ENCODE results near the gene KIF24.
"Not testable (repeated sequence)": the region's sequence is repeated elsewhere in the genome, so short reads cannot be mapped to it uniquely, and the experiment has no call there.

The KIF24 gene

DNA sequence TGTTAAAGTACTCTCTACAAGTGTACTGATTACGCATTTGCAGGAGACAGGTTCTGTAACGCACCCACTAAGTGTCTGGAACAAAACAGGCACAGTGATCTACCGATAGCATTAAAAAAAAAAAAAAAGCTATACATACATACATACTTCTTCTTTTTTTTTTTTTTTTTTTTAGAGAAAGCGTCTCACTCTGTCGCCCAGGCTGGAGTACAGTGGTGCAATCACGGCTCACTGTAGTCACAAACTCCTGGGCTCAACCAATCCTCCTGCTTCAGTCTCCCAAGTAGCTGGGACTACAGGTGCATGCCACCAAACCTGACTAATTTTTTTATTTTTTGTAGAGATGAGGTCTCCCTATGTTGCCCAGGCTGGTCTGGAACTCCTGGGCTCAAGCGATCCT, 7.6 kb downstream of the KIF24 start:
- TF ChIP-seq, protein P1, sequence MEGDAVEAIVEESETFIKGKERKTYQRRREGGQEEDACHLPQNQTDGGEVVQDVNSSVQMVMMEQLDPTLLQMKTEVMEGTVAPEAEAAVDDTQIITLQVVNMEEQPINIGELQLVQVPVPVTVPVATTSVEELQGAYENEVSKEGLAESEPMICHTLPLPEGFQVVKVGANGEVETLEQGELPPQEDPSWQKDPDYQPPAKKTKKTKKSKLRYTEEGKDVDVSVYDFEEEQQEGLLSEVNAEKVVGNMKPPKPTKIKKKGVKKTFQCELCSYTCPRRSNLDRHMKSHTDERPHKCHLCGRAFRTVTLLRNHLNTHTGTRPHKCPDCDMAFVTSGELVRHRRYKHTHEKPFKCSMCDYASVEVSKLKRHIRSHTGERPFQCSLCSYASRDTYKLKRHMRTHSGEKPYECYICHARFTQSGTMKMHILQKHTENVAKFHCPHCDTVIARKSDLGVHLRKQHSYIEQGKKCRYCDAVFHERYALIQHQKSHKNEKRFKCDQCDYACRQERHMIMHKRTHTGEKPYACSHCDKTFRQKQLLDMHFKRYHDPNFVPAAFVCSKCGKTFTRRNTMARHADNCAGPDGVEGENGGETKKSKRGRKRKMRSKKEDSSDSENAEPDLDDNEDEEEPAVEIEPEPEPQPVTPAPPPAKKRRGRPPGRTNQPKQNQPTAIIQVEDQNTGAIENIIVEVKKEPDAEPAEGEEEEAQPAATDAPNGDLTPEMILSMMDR (IDR thresholded peaks at IDR 0.05; ENCODE audit: low read depth, low read length, missing control alignments), result no peak
- no peak overlapping the region for H3K4me3 ChIP-seq (ENCODE audit: low read depth, low read length)
- no peak for DNase-seq (ENCODE audit: low read depth)

DNA sequence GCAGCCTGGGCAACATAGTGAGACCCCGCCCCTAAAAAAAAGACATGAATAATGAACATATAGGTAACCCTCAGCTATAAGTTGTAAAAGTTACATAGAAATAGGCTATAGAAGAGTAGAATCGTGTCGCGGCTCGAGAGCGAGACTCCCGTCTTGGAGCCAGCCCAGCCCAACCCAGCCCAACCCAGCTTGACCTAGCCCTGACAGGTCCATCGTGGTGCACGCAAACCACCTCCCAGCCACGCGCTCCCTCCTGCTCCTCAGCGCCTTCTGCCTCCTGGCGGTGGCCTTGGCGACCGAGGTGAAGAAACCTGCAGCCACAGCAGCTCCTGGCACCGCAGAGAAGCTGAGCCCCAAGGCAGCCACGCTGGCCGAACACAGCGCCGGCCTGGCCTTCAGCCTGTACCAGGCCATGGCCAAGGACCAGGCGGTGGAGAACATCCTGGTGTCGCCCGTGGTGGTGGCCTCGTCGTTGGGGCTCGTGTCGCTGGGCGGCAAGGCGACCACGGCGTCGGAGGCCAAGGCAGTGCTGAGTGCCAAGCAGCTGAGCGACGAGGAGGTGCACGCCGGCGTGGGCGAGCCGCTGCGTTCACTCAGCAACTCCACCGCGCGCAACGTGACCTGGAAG, 10.8 kb downstream of the KIF24 start:
- TF ChIP-seq, protein P1 (IDR thresholded peaks at IDR 0.05; ENCODE audit: low read depth, low read length, missing control alignments), result no peak
- DNase-seq (ENCODE audit: low read depth), result no peak
- H3K4me3 ChIP-seq (ENCODE audit: low read depth, low read length), result no peak overlapping the region

DNA sequence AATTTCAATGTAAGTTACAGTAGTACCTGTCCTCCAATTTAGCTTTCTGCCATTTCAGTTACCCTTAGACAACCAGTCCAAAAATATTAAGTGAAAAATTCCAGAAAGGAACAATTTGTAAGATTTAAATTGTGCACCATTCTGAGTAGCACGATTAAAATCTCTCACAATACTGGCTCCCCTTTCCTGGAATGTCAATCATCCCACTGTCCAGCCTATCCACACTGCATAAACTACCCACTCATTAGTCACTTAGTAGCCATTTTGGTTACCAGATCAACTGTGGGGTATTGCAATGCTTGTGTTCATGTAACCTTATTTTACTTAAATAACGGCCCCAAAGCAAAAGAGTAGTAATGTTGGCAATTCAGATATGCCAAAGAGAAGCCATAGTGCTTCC, 11.6 kb downstream of the KIF24 start:
- DNase-seq (ENCODE audit: low read depth), result no peak
- TF ChIP-seq, protein P1 (IDR thresholded peaks at IDR 0.05; ENCODE audit: low read depth, low read length, missing control alignments), result no peak
- no peak overlapping the region for H3K4me3 ChIP-seq (ENCODE audit: low read depth, low read length)

DNA sequence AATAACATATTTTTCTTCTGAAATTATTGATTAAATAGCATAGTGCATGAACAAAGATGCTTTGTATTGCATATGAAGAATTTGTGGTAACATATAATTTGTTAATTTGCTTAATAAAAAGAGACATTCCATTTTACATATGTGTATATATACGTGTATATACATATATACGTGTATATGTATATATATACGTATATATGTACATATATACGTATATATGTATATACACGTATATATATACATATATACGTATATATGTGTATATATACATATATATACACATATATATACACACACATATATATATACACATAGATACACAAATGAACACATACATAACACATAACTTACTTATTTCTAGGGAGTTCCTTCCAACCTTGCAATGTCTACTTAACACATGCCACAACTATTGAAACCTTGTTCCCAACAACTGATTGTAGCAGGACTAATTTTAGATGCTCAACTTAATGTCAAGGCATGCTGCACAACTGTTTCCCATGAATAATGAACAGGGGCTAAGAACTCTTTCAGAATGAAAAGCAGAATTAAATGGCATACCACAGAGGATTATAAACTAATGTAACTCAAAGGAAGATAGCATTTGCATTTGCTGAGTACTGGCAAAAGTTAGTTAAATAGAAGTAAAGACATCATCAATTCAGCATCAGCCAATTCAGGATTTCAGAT, 17.4 kb downstream of the KIF24 start:
- TF ChIP-seq, protein P1 (IDR thresholded peaks at IDR 0.05; ENCODE audit: low read depth, low read length, missing control alignments), result no peak
- DNase-seq (ENCODE audit: low read depth), result no peak
- no peak overlapping the region for H3K4me3 ChIP-seq (ENCODE audit: low read depth, low read length)

DNA sequence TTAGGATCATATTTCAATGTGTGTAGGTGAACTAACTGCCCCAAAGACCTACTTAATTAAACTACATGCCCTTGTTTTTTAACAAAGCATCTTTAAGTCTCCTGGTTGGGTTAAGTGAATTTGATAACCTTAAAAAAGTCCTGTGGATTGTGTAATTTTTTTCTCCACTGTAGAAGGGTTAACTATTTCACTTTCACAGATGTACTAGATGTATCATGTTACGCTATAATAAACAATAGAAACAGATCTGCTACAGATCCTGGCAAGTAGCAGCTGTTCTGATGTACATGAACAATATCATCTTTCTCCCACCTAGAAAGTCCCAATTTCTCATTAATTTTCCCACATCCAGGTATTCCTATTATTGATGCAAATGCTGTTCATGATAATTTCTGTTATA, 18.9 kb downstream of the KIF24 start:
- DNase-seq (ENCODE audit: low read depth), result no peak
- no peak overlapping the region for H3K4me3 ChIP-seq (ENCODE audit: low read depth, low read length)
- TF ChIP-seq, protein P1 (IDR thresholded peaks at IDR 0.05; ENCODE audit: low read depth, low read length, missing control alignments), result no peak

DNA sequence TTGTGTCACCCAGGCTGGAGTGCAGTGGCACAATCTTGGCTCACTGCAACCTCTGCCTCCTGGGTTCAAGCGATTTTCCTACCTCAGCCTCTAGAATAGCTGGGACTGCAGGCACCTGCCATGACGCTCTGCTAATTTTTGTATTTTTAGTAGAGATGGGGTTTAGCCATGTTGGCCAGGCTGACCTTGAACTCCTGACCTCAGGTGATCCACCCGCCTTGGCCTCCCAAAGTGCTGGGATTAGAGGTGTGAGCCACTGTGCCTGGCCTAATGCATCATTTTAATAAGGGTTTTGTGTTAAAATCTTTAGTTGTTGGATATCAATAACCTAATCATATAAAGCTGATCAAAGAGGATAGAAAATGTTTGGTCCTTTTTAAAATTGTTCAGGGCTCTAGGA, 20.8 kb downstream of the KIF24 start:
- not testable (repeated sequence) for H3K4me3 ChIP-seq (ENCODE audit: low read depth, low read length); DNase-seq (ENCODE audit: low read depth)

DNA sequence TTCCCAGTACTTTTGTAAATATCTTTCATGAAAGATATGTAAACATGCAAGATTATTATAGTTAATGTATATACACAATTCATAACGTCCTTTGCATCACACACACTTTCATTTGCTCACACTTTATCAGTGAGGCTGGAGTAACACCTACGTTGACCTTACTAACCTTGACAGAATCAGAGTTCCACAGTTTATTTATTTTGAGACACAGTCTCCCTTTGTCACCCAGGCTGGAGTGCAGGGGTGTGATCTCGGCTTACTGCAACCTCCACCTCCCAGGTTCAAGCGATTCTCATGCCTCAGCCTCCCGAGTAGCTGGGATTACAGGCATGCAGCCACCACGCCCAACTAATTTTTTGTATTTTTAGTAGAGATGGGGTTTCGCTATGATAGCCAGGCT, 28.0 kb downstream of the KIF24 start:
- not testable (repeated sequence) for DNase-seq (ENCODE audit: low read depth); H3K4me3 ChIP-seq (ENCODE audit: low read depth, low read length)

DNA sequence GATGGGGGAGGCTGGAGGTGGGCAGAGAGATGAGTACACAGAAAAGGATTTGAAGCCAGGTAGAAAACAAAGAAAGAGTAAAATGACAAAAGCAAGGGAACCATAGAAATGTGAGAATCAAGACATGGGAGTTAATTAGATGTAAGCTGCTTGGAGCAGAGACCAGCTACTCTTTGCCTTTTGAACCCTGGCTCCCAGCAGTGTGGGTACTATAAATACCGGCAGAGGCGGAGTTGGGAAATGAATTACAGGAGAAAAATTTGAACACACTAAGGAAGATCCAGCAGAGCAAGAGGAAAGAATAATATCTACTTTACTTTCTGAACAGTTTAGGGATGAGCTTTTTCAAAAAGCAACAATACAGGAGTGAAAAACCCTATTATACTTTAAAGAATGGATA, 36.5 kb downstream of the KIF24 start:
- TF ChIP-seq, protein P1 (IDR thresholded peaks at IDR 0.05; ENCODE audit: low read depth, low read length, missing control alignments), result no peak
- H3K4me3 ChIP-seq (ENCODE audit: low read depth, low read length), result no peak overlapping the region
- no peak for DNase-seq (ENCODE audit: low read depth)
